ENCODE data around the gene OPN3. TPM values are rescaled to one million over a fixed set of nuclear protein-coding genes. Genes with fewer than 3 reads are reported as not detected.

The OPN3 gene
- total and polyA plus RNA-seq, 8 donors = 16.9 to 28.4 (median 23.4) TPM

GRCh38 chr1:241557031-241557430, 83.1 kb downstream of the OPN3 start:
- Histone ChIP-seq H3K4me1 (peaks cover 0 to 15% of the 10 kb centered on the region in 2 donors), H3K27me3 (no peaks in the 10 kb centered on the region), H3K4me3 (no peak overlapping the region), H3K27ac (no peak overlapping the region), H3K9me3 (no peaks in the 10 kb centered on the region), H3K36me3 (no peaks in the 10 kb centered on the region)
- intact Hi-C loops (cut with DNase I) = no loop called here
- no peak for ATAC-seq
- TF ChIP-seq CTCF (IDR thresholded peaks at IDR 0.05) = no peak
- DNase-seq = no peak

GRCh38 chr1:241555526-241555925, 84.6 kb downstream of the OPN3 start:
- no peak for TF ChIP-seq CTCF (IDR thresholded peaks at IDR 0.05)
- DNase-seq (no peak), ATAC-seq (no peak)
- no peak overlapping the region for H3K27ac ChIP-seq
- no peaks in the 10 kb centered on the region for H3K36me3 ChIP-seq
- no peak overlapping the region for H3K4me3 ChIP-seq
- no peaks in the 10 kb centered on the region for H3K9me3 ChIP-seq
- intact Hi-C loops (cut with DNase I) = no loop called here
- H3K27me3 ChIP-seq = no peaks in the 10 kb centered on the region
- peaks cover 0 to 13% of the 10 kb centered on the region in 2 donors for H3K4me1 ChIP-seq

- intact Hi-C loops (cut with DNase I) = no loop called here
- TF ChIP-seq CTCF (IDR thresholded peaks at IDR 0.05) = no peak
Measured at GRCh38 chr1:241553886-241554592, 86.1 kb downstream of the OPN3 start.

GRCh38 chr1:241551759-241552638, 88.2 kb downstream of the OPN3 start:
- peaks cover 0 to 11% of the 10 kb centered on the region in 2 donors for H3K4me1 ChIP-seq
- peak overlapping the region; percentile 53 to 90 for H3K27ac ChIP-seq
- intact Hi-C loops (cut with DNase I) = no loop called here
- no peak overlapping the region for H3K4me3 ChIP-seq
- TF ChIP-seq CTCF (IDR thresholded peaks at IDR 0.05) = no peak
- H3K36me3 ChIP-seq = no peaks in the 10 kb centered on the region
- no peaks in the 10 kb centered on the region for H3K9me3 ChIP-seq
- H3K27me3 ChIP-seq = no peaks in the 10 kb centered on the region
- peak; percentile 85 for ATAC-seq
- peak in 2 of 4 donors; percentile 6 to 73 for DNase-seq

More at GRCh38 chr1:241553886-241554592, 86.1 kb downstream of the OPN3 start:
- H3K4me1 ChIP-seq = peaks cover 0 to 11% of the 10 kb centered on the region in 2 donors
- no peaks in the 10 kb centered on the region for H3K9me3 ChIP-seq
- DNase-seq = no peak
- no peaks in the 10 kb centered on the region for H3K36me3 ChIP-seq
- H3K27me3 ChIP-seq = no peaks in the 10 kb centered on the region
- no peak for ATAC-seq
- no peak overlapping the region for H3K4me3 ChIP-seq
- no peak overlapping the region for H3K27ac ChIP-seq

- no peak for TF ChIP-seq CTCF (IDR thresholded peaks at IDR 0.05)
- H3K4me1 ChIP-seq = peaks cover 0 to 11% of the 10 kb centered on the region in 2 donors
- DNase-seq (no peak), ATAC-seq (no peak)
- H3K4me3 ChIP-seq = no peak overlapping the region
- H3K27ac ChIP-seq = no peak overlapping the region
- H3K27me3 ChIP-seq = no peaks in the 10 kb centered on the region
- H3K9me3 ChIP-seq = no peaks in the 10 kb centered on the region
- H3K36me3 ChIP-seq = no peaks in the 10 kb centered on the region
- intact Hi-C loops (cut with DNase I) = no loop called here
Measured at GRCh38 chr1:241550318-241550717, 89.9 kb downstream of the OPN3 start.

Measured in left lung (tissue), 10 donors.